Brain microvascular endothelial cell (primary cell): ENCODE data around the gene FAM118A.

ENCODE experiments used
- DNase-seq: peaks from one replicate; pipeline ENCODE4 v3.0.0-alpha.2; 2020
- H3K27ac ChIP-seq: fragments of 250-450 bp; sonication (Bioruptor Pico); 2 replicates; pipeline ENCODE4 v1.5.1; 2020; ENCODE audit warnings: mild to moderate bottlenecking, moderate library complexity
- H3K27me3 ChIP-seq: fragments of 250-450 bp; sonication (Bioruptor Pico); replicated peaks from 2 replicates; pipeline ENCODE4 v1.5.1; 2020; ENCODE audit warnings: mild to moderate bottlenecking
- H3K36me3 ChIP-seq: fragments of 250-450 bp; sonication (Bioruptor Pico); replicated peaks from 2 replicates; pipeline ENCODE4 v1.5.1; 2020; ENCODE audit warnings: mild to moderate bottlenecking
- H3K4me3 ChIP-seq: 2 replicates; pipeline ENCODE4 v1.5.1; 2011; ENCODE audit warnings: low read depth, mild to moderate bottlenecking, control low read depth, low read length, moderate library complexity
- in situ Hi-C: cut with HindIII; loops from 2 replicates; pipeline ENCODE4 v1.10.0; 2017; ENCODE audit warnings: low sequenced_read_pairs, low pct_ligation_motif_present
- TF ChIP-seq, protein P1 (sequence below): IDR thresholded peaks from 2 replicates; pipeline ENCODE4 v1.5.1; 2011; ENCODE audit warnings: low read depth, mild to moderate bottlenecking, moderate library complexity, low read length, control low read depth, inconsistent platforms; ENCODE audit errors: missing control alignments

The FAM118A gene

DNA sequence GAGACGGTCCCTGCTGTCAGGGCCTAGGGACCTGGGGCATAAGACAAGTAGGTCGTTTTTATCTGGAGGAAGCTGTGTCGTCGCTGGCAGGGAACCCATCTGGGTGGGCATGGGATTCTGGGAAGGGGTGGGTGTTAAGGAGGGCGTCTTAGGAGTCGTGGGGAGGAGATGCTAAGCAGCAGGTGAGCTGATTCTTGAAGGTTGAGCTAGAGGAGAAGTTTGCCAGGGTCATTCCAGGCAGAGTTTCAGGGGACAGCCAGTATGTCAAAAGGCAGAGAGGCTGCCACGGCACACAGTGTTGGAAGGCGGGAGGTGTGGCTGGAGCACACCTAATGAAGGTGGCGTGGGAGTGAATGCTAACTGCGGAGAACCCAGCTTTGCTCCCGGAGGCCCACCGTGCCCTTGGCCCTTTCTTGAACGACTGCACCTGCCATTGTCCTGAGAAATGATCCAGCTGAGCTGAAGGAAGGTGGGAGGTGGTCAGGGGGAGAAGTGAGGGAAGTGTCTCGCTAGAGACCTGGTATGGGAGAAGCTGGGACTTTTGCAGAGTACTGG, 1.3 kb downstream of the FAM118A start:
- no peaks in the 10 kb centered on the region for H3K36me3 ChIP-seq
- in situ Hi-C loops, result no loop called here
- no peak overlapping the region for H3K27ac ChIP-seq
- no peak for DNase-seq
- H3K4me3 ChIP-seq, result peak overlapping the region; percentile 73
- TF ChIP-seq, protein P1, sequence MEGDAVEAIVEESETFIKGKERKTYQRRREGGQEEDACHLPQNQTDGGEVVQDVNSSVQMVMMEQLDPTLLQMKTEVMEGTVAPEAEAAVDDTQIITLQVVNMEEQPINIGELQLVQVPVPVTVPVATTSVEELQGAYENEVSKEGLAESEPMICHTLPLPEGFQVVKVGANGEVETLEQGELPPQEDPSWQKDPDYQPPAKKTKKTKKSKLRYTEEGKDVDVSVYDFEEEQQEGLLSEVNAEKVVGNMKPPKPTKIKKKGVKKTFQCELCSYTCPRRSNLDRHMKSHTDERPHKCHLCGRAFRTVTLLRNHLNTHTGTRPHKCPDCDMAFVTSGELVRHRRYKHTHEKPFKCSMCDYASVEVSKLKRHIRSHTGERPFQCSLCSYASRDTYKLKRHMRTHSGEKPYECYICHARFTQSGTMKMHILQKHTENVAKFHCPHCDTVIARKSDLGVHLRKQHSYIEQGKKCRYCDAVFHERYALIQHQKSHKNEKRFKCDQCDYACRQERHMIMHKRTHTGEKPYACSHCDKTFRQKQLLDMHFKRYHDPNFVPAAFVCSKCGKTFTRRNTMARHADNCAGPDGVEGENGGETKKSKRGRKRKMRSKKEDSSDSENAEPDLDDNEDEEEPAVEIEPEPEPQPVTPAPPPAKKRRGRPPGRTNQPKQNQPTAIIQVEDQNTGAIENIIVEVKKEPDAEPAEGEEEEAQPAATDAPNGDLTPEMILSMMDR, result no peak
- no peaks in the 10 kb centered on the region for H3K27me3 ChIP-seq

DNA sequence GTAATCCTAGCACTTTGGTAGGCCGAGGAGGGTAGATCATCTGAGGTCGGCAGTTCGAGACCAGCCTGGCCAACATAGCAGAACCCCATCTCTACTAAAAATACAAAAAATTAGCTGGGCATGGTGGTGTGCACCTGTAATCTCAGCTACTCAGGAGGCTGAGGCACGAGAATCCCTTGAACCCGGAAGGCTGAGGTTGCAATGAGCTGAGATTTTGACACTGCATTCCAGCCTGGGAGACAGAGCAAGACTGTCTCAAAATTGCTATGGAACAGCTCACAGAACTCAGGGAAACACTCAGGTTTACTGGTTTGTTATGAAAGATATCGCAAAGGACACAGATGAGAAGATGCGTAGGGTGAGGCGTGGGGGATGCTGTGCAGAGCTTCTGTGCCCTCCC, 2.7 kb downstream of the FAM118A start:
- TF ChIP-seq, protein P1, result no peak
- DNase-seq, result no peak
- H3K27me3 ChIP-seq, result no peaks in the 10 kb centered on the region
- H3K36me3 ChIP-seq, result no peaks in the 10 kb centered on the region
- no peak overlapping the region for H3K27ac ChIP-seq
- no peak overlapping the region for H3K4me3 ChIP-seq
- in situ Hi-C loops, result no loop called here

DNA sequence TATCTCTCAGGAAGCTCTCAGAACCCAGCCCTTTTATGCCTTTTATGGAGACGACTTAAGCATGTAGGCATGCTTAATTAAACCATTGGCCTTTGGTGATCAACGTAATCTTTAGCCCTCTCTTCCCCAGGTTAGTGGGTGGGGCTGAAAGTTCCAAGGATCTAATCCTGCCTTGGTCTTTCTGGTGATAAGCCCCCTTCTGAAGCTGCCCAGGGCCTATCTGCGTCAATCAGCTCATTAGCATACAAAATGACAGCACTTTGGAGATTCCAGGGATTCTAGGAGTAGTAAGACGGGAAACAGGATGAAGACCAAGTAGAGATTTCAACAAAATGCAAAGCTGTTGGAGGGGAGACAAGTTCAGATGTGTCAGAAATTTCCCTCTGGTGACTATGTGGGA, 3.1 kb downstream of the FAM118A start:
- TF ChIP-seq, protein P1, result no peak
- Histone ChIP-seq H3K27me3 (no peaks in the 10 kb centered on the region), H3K27ac (no peak overlapping the region), H3K36me3 (no peaks in the 10 kb centered on the region), H3K4me3 (no peak overlapping the region)
- in situ Hi-C loops, result no loop called here
- DNase-seq, result no peak

DNA sequence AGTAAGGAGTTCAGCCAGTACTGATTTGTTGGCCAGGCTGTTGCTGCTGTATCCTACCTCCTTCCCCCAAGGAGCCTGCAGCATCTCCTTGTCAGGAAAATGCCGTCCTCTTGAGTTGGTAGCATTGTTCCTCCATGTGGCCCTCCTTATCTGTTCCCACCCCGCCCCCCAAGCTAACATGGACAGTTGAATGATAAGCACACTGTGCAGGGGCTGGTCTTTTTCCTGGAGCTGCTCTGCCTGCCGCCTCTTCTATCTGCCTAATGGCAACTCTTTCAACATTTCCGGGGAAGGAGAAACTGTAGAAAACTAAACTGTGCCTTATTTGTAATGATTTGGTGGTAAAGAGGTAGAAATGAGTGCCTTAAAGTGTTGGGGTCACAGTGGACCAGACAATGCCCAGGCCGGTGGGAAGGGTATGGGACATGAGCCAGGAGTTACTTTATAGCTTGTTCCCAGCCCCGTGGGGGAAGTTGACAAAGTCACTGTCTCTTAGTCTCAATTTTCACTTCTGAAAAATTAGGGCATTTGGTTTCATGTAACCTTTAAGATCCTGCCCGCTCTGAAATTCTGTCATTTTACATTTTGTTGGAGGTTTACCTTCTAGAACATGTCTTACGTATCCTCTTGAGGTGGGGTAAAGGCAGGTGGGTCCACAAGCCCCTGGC, 4.5 kb downstream of the FAM118A start:
- TF ChIP-seq, protein P1, result no peak
- no peak overlapping the region for H3K4me3 ChIP-seq
- in situ Hi-C loops, result no loop called here
- H3K27me3 ChIP-seq, result no peaks in the 10 kb centered on the region
- no peak overlapping the region for H3K27ac ChIP-seq
- no peak for DNase-seq
- H3K36me3 ChIP-seq, result no peaks in the 10 kb centered on the region

DNA sequence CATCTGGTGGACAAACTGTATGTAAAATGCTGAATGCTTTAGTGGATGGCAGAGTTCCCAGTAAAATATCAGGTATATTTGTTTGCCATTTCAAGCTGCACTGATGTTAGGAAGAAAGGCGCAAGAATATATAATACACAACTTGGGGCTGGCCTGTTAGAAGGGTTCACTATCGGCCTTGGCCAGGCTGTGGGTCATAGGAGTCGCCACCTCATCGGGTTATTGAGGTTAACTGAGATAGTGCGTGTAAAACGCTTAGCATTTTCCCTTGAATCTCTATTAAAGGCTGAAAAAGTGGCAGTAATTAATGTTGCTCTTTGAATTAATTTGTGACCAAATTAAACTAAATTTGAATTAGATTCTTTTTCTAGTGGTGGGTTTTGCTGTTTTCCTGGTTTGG, 5.1 kb downstream of the FAM118A start:
- H3K27ac ChIP-seq, result no peak overlapping the region
- in situ Hi-C loops, result no loop called here
- H3K27me3 ChIP-seq, result no peaks in the 10 kb centered on the region
- DNase-seq, result no peak
- TF ChIP-seq, protein P1, result no peak
- H3K36me3 ChIP-seq, result no peaks in the 10 kb centered on the region
- H3K4me3 ChIP-seq, result no peak overlapping the region
